WI38 (cell line): ENCODE data around the gene TRIM14.

Experiments
- H3K4me3 ChIP-seq: 2 replicates; pipeline ENCODE4 v1.5.1; 2011; ENCODE audit warnings: low read depth, mild to moderate bottlenecking, control low read depth, low read length
- CTCF ChIP-seq: IDR thresholded peaks from 2 replicates; pipeline ENCODE4 v1.5.1; 2012; ENCODE audit warnings: low read depth, mild to moderate bottlenecking, control low read depth, low read length

The TRIM14 gene

GRCh38 chr9:98046180-98046543, 72.9 kb downstream of the TRIM14 start:
- H3K4me3 ChIP-seq, result no peak overlapping the region
- no peak for TF ChIP-seq CTCF

- TF ChIP-seq CTCF, result no peak
- H3K4me3 ChIP-seq, result no peak overlapping the region
Measured at GRCh38 chr9:98045234-98046179, 73.5 kb downstream of the TRIM14 start.

- H3K4me3 ChIP-seq, result no peak overlapping the region
- TF ChIP-seq CTCF, result no peak
Measured at GRCh38 chr9:98043915-98044314, 75.1 kb downstream of the TRIM14 start.

GRCh38 chr9:98040212-98040611, 78.8 kb downstream of the TRIM14 start:
- no peak overlapping the region for H3K4me3 ChIP-seq

DNA sequence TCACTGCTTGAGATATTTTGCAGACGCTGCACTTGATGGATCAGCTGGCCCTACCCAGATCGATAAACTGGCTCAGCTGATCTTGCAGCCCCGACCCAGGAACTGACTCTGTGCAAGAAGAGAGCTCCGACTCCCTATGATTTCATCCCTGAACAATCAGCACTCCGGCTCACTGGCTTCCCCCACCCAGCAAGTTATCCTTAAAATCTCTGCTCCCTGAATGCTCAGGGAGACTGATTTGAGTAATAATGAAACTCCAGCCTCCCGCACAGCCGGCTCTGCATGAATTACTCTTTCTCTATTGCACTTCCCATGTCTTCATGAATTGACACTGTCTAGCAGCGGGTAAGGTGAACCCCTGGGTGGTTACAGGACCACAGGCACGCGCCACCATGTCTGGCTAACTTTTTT, 79.4 kb downstream of the TRIM14 start:
- H3K4me3 ChIP-seq, result no peak overlapping the region
- TF ChIP-seq CTCF, result no peak

More at GRCh38 chr9:98040212-98040611, 78.8 kb downstream of the TRIM14 start:
- no peak for TF ChIP-seq CTCF

DNA sequence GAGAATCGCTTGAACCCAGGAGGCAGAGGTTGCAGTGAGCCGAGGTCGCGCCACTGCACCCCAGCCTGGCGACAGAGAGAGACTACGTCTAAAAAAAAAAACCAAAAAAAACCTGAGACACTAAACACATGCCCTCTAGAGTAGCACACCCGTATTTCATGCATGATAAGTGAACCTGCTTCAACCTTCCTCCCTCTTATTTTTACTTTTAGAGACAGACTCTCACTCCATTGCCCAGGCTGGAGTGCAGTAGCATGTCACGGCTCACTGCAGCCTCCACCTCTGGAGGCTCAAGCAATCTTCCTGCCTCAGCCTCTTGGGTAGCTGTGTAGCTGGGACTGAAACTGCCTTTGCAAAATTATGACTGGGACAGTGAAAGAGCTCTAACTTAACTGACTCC, 80.1 kb downstream of the TRIM14 start:
- no peak for TF ChIP-seq CTCF
- H3K4me3 ChIP-seq, result no peak overlapping the region

- no peak for TF ChIP-seq CTCF
- H3K4me3 ChIP-seq, result no peak overlapping the region
Measured at GRCh38 chr9:98037357-98037756, 81.7 kb downstream of the TRIM14 start.
